Dedifferentiated amniotic fluid mesenchymal stem cell (primary cell): ENCODE results near the gene CENPU.

Experiments used
- DNase-seq: peaks from one replicate; pipeline ENCODE4 v3.0.0-alpha.2; 2016; ENCODE audit errors: extremely low spot score

Gene CENPU

GRCh38 chr4:184706453-184706852 lies 27.4 kb downstream of the CENPU start:
- DNase-seq = no peak

GRCh38 chr4:184705692-184706091 lies 28.2 kb downstream of the CENPU start:
- DNase-seq = no peak

GRCh38 chr4:184702114-184702513 lies 31.8 kb downstream of the CENPU start:
- no peak for DNase-seq

- DNase-seq = no peak
Observed at GRCh38 chr4:184699941-184700340, 34.0 kb downstream of the CENPU start.

GRCh38 chr4:184697956-184698355 lies 35.9 kb downstream of the CENPU start:
- no peak for DNase-seq

- DNase-seq = no peak
Observed at GRCh38 chr4:184695178-184695896, 38.6 kb downstream of the CENPU start.

GRCh38 chr4:184694412-184694956 lies 39.4 kb downstream of the CENPU start:
- DNase-seq = no peak

GRCh38 chr4:184693056-184693455 lies 40.8 kb downstream of the CENPU start:
- no peak for DNase-seq

GRCh38 chr4:184689681-184690080 lies 44.2 kb downstream of the CENPU start:
- DNase-seq = no peak

GRCh38 chr4:184688447-184688846 lies 45.4 kb downstream of the CENPU start:
- DNase-seq = peak; percentile 46

- DNase-seq = no peak
Observed at GRCh38 chr4:184688005-184688404, 45.9 kb downstream of the CENPU start.

- no peak for DNase-seq
Observed at GRCh38 chr4:184684491-184685189, 49.3 kb downstream of the CENPU start.

GRCh38 chr4:184681916-184682315 lies 52.0 kb downstream of the CENPU start:
- DNase-seq = no peak

GRCh38 chr4:184680698-184681097 lies 53.2 kb downstream of the CENPU start:
- no peak for DNase-seq

GRCh38 chr4:184675821-184676492 lies 57.9 kb downstream of the CENPU start:
- no peak for DNase-seq

- DNase-seq = no peak
Observed at GRCh38 chr4:184675018-184675417, 58.9 kb downstream of the CENPU start.

- no peak for DNase-seq
Observed at GRCh38 chr4:184674011-184674410, 59.9 kb downstream of the CENPU start.

- no peak for DNase-seq
Observed at GRCh38 chr4:184672741-184673140, 61.2 kb downstream of the CENPU start.

- no peak for DNase-seq
Observed at GRCh38 chr4:184671101-184671500, 62.8 kb downstream of the CENPU start.

GRCh38 chr4:184669251-184669650 lies 64.6 kb downstream of the CENPU start:
- no peak for DNase-seq

GRCh38 chr4:184668511-184669114 lies 65.3 kb downstream of the CENPU start:
- no peak for DNase-seq

GRCh38 chr4:184668096-184668495 lies 65.8 kb downstream of the CENPU start:
- no peak for DNase-seq
